ENCODE data around the gene CUEDC1. TPM values are rescaled to one million over a fixed set of nuclear protein-coding genes. Genes with fewer than 3 reads are reported as not detected.

The CUEDC1 gene
- total and polyA plus RNA-seq, 5 donors: 41.0 to 60.5 (median 54.7) TPM

GRCh38 chr17:57913575-57914272 is 41.5 kb downstream of the CUEDC1 start:
- H3K9me3 ChIP-seq (ENCODE audit: control insufficient read depth, low read length): no peaks in the 10 kb centered on the region
- peaks cover 32% of the 10 kb centered on the region for H3K4me1 ChIP-seq (ENCODE audit: control insufficient read depth, insufficient read depth, low read length)
- ATAC-seq (peak; percentile 11 to 27), DNase-seq (peak; percentile 62 to 72 (median 65))
- no peak overlapping the region for H3K4me3 ChIP-seq (ENCODE audit: low read length)
- 59% methylated on average over 7 of the region's 7 CpGs for whole genome bisulfite sequencing
- H3K27ac ChIP-seq (ENCODE audit: low read length): peak overlapping the region; percentile 47
- no peaks in the 10 kb centered on the region for H3K27me3 ChIP-seq (ENCODE audit: control insufficient read depth, insufficient read depth)
- intact Hi-C loops (cut with DNase I): no loop called here

- Histone ChIP-seq H3K4me3 (ENCODE audit: low read length) (no peak overlapping the region), H3K4me1 (ENCODE audit: control insufficient read depth, insufficient read depth, low read length) (peaks cover 25% of the 10 kb centered on the region), H3K9me3 (ENCODE audit: control insufficient read depth, low read length) (no peaks in the 10 kb centered on the region), H3K27me3 (ENCODE audit: control insufficient read depth, insufficient read depth) (no peaks in the 10 kb centered on the region), H3K27ac (ENCODE audit: low read length) (peak overlapping the region; percentile 76)
- peak; percentile 96 to 99 (median 97) for DNase-seq
- intact Hi-C loops (cut with DNase I): no loop called here
- 30% methylated on average over 13 of the region's 13 CpGs for WGBS
- peak; percentile 89 to 94 for ATAC-seq
Observed at GRCh38 chr17:57911834-57912673, 43.2 kb downstream of the CUEDC1 start.

GRCh38 chr17:57910462-57911420 is 44.5 kb downstream of the CUEDC1 start:
- peak in 1 of 3 donors; percentile 35 for DNase-seq
- no peak for ATAC-seq
- H3K9me3 ChIP-seq (ENCODE audit: control insufficient read depth, low read length): no peaks in the 10 kb centered on the region
- intact Hi-C loops (cut with DNase I): no loop called here
- H3K4me1 ChIP-seq (ENCODE audit: control insufficient read depth, insufficient read depth, low read length): peaks cover 20% of the 10 kb centered on the region
- H3K4me3 ChIP-seq (ENCODE audit: low read length): no peak overlapping the region
- H3K27me3 ChIP-seq (ENCODE audit: control insufficient read depth, insufficient read depth): no peaks in the 10 kb centered on the region
- H3K27ac ChIP-seq (ENCODE audit: low read length): no peak overlapping the region
- 93% methylated on average over 11 of the region's 11 CpGs for WGBS

- Histone ChIP-seq H3K9me3 (ENCODE audit: control insufficient read depth, low read length) (no peaks in the 10 kb centered on the region), H3K27me3 (ENCODE audit: control insufficient read depth, insufficient read depth) (no peaks in the 10 kb centered on the region), H3K4me3 (ENCODE audit: low read length) (no peak overlapping the region), H3K4me1 (ENCODE audit: control insufficient read depth, insufficient read depth, low read length) (peaks cover 18% of the 10 kb centered on the region), H3K27ac (ENCODE audit: low read length) (no peak overlapping the region)
- ATAC-seq: no peak
- intact Hi-C loops (cut with DNase I): no loop called here
- peak in 1 of 3 donors; percentile 20 for DNase-seq
- WGBS: 79% methylated on average over 5 of the region's 5 CpGs
Observed at GRCh38 chr17:57909551-57909950, 45.7 kb downstream of the CUEDC1 start.

- Histone ChIP-seq H3K27me3 (ENCODE audit: control insufficient read depth, insufficient read depth) (no peaks in the 10 kb centered on the region), H3K27ac (ENCODE audit: low read length) (no peak overlapping the region), H3K4me3 (ENCODE audit: low read length) (no peak overlapping the region), H3K9me3 (ENCODE audit: control insufficient read depth, low read length) (no peaks in the 10 kb centered on the region), H3K4me1 (ENCODE audit: control insufficient read depth, insufficient read depth, low read length) (peaks cover 13% of the 10 kb centered on the region)
- WGBS: 88% methylated on average over 6 of the region's 6 CpGs
- peak in 1 of 3 donors; percentile 5 for DNase-seq
- no peak for ATAC-seq
- intact Hi-C loops (cut with DNase I): no loop called here
Observed at GRCh38 chr17:57908278-57908677, 46.9 kb downstream of the CUEDC1 start.

GRCh38 chr17:57906910-57907309 is 48.3 kb downstream of the CUEDC1 start:
- no peaks in the 10 kb centered on the region for H3K27me3 ChIP-seq (ENCODE audit: control insufficient read depth, insufficient read depth)
- intact Hi-C loops (cut with DNase I): no loop called here
- DNase-seq (peak in 1 of 3 donors; percentile 47), ATAC-seq (no peak)
- H3K4me1 ChIP-seq (ENCODE audit: control insufficient read depth, insufficient read depth, low read length): peaks cover 19% of the 10 kb centered on the region
- no peaks in the 10 kb centered on the region for H3K9me3 ChIP-seq (ENCODE audit: control insufficient read depth, low read length)
- 70% methylated on average over 7 of the region's 7 CpGs for WGBS
- H3K4me3 ChIP-seq (ENCODE audit: low read length): no peak overlapping the region
- H3K27ac ChIP-seq (ENCODE audit: low read length): no peak overlapping the region

- ATAC-seq: no peak
Observed at GRCh38 chr17:57905875-57906455, 49.2 kb downstream of the CUEDC1 start.

GRCh38 chr17:57903961-57904360 is 51.3 kb downstream of the CUEDC1 start:
- Histone ChIP-seq H3K27ac (ENCODE audit: low read length) (peak overlapping the region; percentile 12), H3K4me1 (ENCODE audit: control insufficient read depth, insufficient read depth, low read length) (peaks cover 27% of the 10 kb centered on the region), H3K27me3 (ENCODE audit: control insufficient read depth, insufficient read depth) (no peaks in the 10 kb centered on the region), H3K9me3 (ENCODE audit: control insufficient read depth, low read length) (no peaks in the 10 kb centered on the region), H3K4me3 (ENCODE audit: low read length) (no peak overlapping the region)
- intact Hi-C loops (cut with DNase I): no loop called here
- 87% methylated on average over 7 of the region's 7 CpGs for WGBS
- DNase-seq: no peak
- no peak for ATAC-seq

More at GRCh38 chr17:57905875-57906455, 49.2 kb downstream of the CUEDC1 start:
- DNase-seq: no peak
- Histone ChIP-seq H3K9me3 (ENCODE audit: control insufficient read depth, low read length) (no peaks in the 10 kb centered on the region), H3K4me1 (ENCODE audit: control insufficient read depth, insufficient read depth, low read length) (peaks cover 14% of the 10 kb centered on the region), H3K27me3 (ENCODE audit: control insufficient read depth, insufficient read depth) (no peaks in the 10 kb centered on the region), H3K4me3 (ENCODE audit: low read length) (no peak overlapping the region), H3K27ac (ENCODE audit: low read length) (no peak overlapping the region)
- intact Hi-C loops (cut with DNase I): no loop called here

- peak overlapping the region; percentile 95 for H3K27ac ChIP-seq (ENCODE audit: low read length)
- WGBS: 73% methylated on average over 5 of the region's 5 CpGs
- H3K4me3 ChIP-seq (ENCODE audit: low read length): no peak overlapping the region
- no peaks in the 10 kb centered on the region for H3K27me3 ChIP-seq (ENCODE audit: control insufficient read depth, insufficient read depth)
- no peaks in the 10 kb centered on the region for H3K9me3 ChIP-seq (ENCODE audit: control insufficient read depth, low read length)
- DNase-seq (peak; percentile 86 to 94 (median 91)), ATAC-seq (peak; percentile 73 to 84)
- intact Hi-C loops (cut with DNase I): no loop called here
- H3K4me1 ChIP-seq (ENCODE audit: control insufficient read depth, insufficient read depth, low read length): peaks cover 35% of the 10 kb centered on the region
Observed at GRCh38 chr17:57902800-57903759, 52.1 kb downstream of the CUEDC1 start.

Measured in right cardiac atrium (tissue), 5 donors.